Left ventricle myocardium inferior (tissue), 1 donor: ENCODE measurements around the gene HSP90B1. TPM values are rescaled to one million over a fixed set of nuclear protein-coding genes. Genes with fewer than 3 reads are reported as not detected.
A peak's percentile ranks its signal among the peaks of the same experiment; 100 is the strongest.

ENCODE experiments used
- DNase-seq: peaks from one replicate; pipeline ENCODE4 v3.0.0-alpha.2; 2020
- H3K27ac ChIP-seq: fragments of 200-600 bp; replicated peaks from 2 replicates; pipeline ENCODE4 v1.8.0; 2021
- H3K27me3 ChIP-seq: fragments of 200-600 bp; 2 replicates; pipeline ENCODE4 v1.8.0; 2021; ENCODE audit warnings: low read depth
- H3K36me3 ChIP-seq: fragments of 200-600 bp; 2 replicates; pipeline ENCODE4 v1.8.0; 2021
- H3K4me1 ChIP-seq: fragments of 200-600 bp; 2 replicates; pipeline ENCODE4 v1.8.0; 2021
- H3K4me3 ChIP-seq: fragments of 200-600 bp; 2 replicates; pipeline ENCODE4 v1.8.0; 2021; ENCODE audit warnings: mild to moderate bottlenecking, moderate library complexity
- H3K9me3 ChIP-seq: fragments of 200-600 bp; replicated peaks from 2 replicates; pipeline ENCODE4 v1.8.0; 2021
- CTCF ChIP-seq: fragments of 200-600 bp; IDR thresholded peaks from 2 replicates; pipeline ENCODE4 v1.8.0; 2021; ENCODE audit warnings: antibody characterized with exemption, mild to moderate bottlenecking, borderline replicate concordance
- intact Hi-C: fragments of 100-400 bp; cut with micrococcal nuclease; formaldehyde crosslinking; loops from one replicate; pipeline ENCODE4 v1.11.0; 2022
- total RNA-seq: library from RNA; stranded (reverse); fragmentation: NEBNext Ultra II Directional; extraction: Animal tissue kit (Norgen Biotek cat#: 25700); gene quantifications from one replicate; pipeline ENCODE4 v1.2.1, GENCODE V29; 2021
- donor health status: DM: no; HTN: yes; CAD: no; lungs with severe emphysema.

The HSP90B1 gene
- total RNA-seq, 1 donor from 2014 or later: 348 TPM

GRCh38 chr12:103947871-103948555 lies 17.8 kb downstream of the HSP90B1 start:
- intact Hi-C loops: no loop called here
- TF ChIP-seq CTCF: no peak

GRCh38 chr12:103948746-103949406 lies 18.7 kb downstream of the HSP90B1 start:
- no peak for TF ChIP-seq CTCF
- DNase-seq: no peak
- Histone ChIP-seq H3K4me1 (peaks cover 4% of the 10 kb centered on the region), H3K9me3 (no peaks in the 10 kb centered on the region), H3K27ac (no peak overlapping the region), H3K4me3 (no peak overlapping the region), H3K27me3 (no peaks in the 10 kb centered on the region), H3K36me3 (peaks cover 100% of the 10 kb centered on the region)
- intact Hi-C loops: no loop called here

More at GRCh38 chr12:103947871-103948555, 17.8 kb downstream of the HSP90B1 start:
- Histone ChIP-seq H3K27me3 (no peaks in the 10 kb centered on the region), H3K27ac (no peak overlapping the region), H3K9me3 (no peaks in the 10 kb centered on the region), H3K36me3 (peaks cover 100% of the 10 kb centered on the region), H3K4me3 (no peak overlapping the region), H3K4me1 (no peaks in the 10 kb centered on the region)
- DNase-seq: no peak

GRCh38 chr12:103952497-103952896 lies 22.3 kb downstream of the HSP90B1 start:
- Histone ChIP-seq H3K27ac (no peak overlapping the region), H3K4me1 (peaks cover 37% of the 10 kb centered on the region), H3K36me3 (peaks cover 69% of the 10 kb centered on the region), H3K4me3 (no peak overlapping the region), H3K27me3 (no peaks in the 10 kb centered on the region), H3K9me3 (no peaks in the 10 kb centered on the region)
- DNase-seq: no peak
- intact Hi-C loops: no loop called here
- no peak for TF ChIP-seq CTCF

GRCh38 chr12:103955811-103956508 lies 25.8 kb downstream of the HSP90B1 start:
- intact Hi-C loops: no loop called here
- H3K9me3 ChIP-seq: no peaks in the 10 kb centered on the region
- peak overlapping the region; percentile 84 for H3K4me3 ChIP-seq
- no peak for DNase-seq
- peaks cover 34% of the 10 kb centered on the region for H3K36me3 ChIP-seq
- H3K4me1 ChIP-seq: peaks cover 45% of the 10 kb centered on the region
- no peak for TF ChIP-seq CTCF
- H3K27me3 ChIP-seq: no peaks in the 10 kb centered on the region
- peak overlapping the region; percentile 96 for H3K27ac ChIP-seq

GRCh38 chr12:103956509-103957027 lies 26.4 kb downstream of the HSP90B1 start:
- Histone ChIP-seq H3K36me3 (peaks cover 28% of the 10 kb centered on the region), H3K4me3 (peak overlapping the region; percentile 84), H3K4me1 (peaks cover 45% of the 10 kb centered on the region), H3K9me3 (no peaks in the 10 kb centered on the region), H3K27me3 (no peaks in the 10 kb centered on the region), H3K27ac (peak overlapping the region; percentile 96)
- intact Hi-C loops: no loop called here
- no peak for DNase-seq
- no peak for TF ChIP-seq CTCF
